ENCODE results near the gene ANG.
"Not testable (repeated sequence)": the region's sequence is repeated elsewhere in the genome, so short reads cannot be mapped to it uniquely, and the experiment has no call there.

ANG gene

DNA sequence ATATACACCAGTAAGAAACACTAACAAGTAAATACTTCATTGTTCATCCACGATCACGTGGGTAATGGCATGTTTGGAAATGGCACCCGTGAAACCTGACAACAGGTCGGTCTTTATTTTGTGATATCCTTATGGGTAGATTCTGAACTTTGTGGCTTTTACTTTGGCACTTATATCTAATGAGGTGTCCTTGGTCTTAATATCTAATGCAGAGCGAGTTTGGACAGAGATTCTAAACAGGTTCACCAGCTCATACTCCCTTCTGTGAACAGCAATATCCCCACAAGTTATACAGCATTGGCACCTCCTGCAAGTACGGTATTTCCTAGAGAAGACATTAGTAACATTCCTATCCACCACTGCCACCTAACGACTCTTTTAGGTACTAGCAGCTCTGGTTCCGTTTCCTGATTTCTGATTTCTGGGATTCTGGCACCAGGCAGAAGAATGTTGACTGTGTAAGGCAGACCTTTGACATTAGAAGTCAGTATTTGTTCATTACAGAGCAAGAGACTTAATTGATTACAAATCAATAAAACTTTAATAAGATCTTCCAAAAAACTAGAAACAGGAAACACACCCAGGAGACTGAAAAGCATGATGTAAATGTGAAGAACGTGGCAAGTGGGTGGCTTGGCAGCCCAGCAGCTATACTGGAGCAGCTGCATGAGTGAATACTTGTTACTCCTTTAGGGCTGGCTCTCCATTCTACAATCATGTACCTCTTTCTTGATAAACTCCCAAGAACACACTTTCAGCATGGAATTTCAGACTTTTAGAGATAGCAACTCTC is 2.5 kb downstream of the ANG start:
- DNase-seq: peak; percentile 73
- in situ Hi-C loops (cut with HindIII; ENCODE audit: low pct_ligation_motif_present, low pct_unique_long_range_greater_than_20kb, low sequenced_read_pairs): no loop called here

DNA sequence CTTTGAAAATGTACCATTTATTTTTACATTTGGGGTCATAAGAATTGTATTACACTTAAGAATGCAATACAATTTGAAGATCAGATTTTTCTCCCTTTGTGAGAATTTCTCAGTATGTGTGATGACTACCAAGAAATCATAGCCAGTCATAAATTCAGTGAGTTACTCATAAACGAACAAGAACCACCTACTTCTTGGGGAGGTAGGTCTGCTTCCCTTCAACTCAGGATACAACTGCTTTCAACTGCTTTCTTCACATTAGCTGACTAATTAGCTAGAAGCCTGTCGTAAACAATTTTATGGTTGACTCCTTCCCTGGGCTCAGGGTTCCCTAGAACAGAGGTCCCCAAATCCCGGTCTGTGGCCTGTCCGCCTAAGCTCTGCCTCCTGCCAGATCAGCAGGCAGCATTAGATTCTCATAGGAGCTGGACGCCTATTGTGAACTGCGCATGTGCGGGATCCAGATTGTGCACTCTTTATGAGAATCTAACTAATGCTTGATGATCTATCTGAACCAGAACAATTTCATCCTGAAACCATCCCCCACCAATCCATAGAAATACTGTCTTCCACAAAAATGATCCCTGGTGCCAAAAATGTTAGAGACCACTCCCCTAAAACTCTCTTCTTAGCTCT is 3.7 kb downstream of the ANG start:
- in situ Hi-C loops (cut with HindIII; ENCODE audit: low pct_ligation_motif_present, low pct_unique_long_range_greater_than_20kb, low sequenced_read_pairs): no loop called here
- no peak for DNase-seq

DNA sequence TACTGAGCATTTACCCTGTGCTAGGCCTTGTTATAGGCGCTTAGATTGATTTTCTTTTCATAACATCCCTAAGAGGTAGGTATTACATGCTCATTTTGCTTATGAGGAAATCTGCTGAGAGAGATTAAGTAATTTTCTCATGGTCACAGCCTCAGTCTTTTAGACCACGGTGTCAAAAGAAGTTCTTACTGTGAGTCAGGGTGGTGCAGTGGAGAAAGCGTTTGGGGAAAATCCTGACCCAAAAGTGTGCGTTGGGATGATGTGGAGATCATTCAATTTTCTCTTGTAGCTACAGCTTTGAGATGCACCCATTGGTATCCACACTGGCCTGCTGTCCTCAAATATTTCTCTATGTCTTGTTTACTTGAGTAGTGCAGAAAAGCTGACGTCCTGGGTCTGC is 8.2 kb downstream of the ANG start:
- in situ Hi-C loops (cut with HindIII; ENCODE audit: low pct_ligation_motif_present, low pct_unique_long_range_greater_than_20kb, low sequenced_read_pairs): no loop called here
- no peak for DNase-seq

- in situ Hi-C loops (cut with HindIII; ENCODE audit: low pct_ligation_motif_present, low pct_unique_long_range_greater_than_20kb, low sequenced_read_pairs): no loop called here
These were observed 8.9 kb downstream of the ANG start for GRCh38 chr14:20697273-20698017.

GRCh38 chr14:20698018-20698329 is 9.4 kb downstream of the ANG start:
- in situ Hi-C loops (cut with HindIII; ENCODE audit: low pct_ligation_motif_present, low pct_unique_long_range_greater_than_20kb, low sequenced_read_pairs): no loop called here
- no peak for DNase-seq

More at GRCh38 chr14:20697273-20698017, 8.9 kb downstream of the ANG start:
- peak; percentile 55 for DNase-seq

GRCh38 chr14:20698934-20699333 is 10.4 kb downstream of the ANG start:
- in situ Hi-C loops (cut with HindIII; ENCODE audit: low pct_ligation_motif_present, low pct_unique_long_range_greater_than_20kb, low sequenced_read_pairs): no loop called here
- DNase-seq: no peak

GRCh38 chr14:20699931-20700330 is 11.4 kb downstream of the ANG start:
- in situ Hi-C loops (cut with HindIII; ENCODE audit: low pct_ligation_motif_present, low pct_unique_long_range_greater_than_20kb, low sequenced_read_pairs): no loop called here
- no peak for DNase-seq

DNA sequence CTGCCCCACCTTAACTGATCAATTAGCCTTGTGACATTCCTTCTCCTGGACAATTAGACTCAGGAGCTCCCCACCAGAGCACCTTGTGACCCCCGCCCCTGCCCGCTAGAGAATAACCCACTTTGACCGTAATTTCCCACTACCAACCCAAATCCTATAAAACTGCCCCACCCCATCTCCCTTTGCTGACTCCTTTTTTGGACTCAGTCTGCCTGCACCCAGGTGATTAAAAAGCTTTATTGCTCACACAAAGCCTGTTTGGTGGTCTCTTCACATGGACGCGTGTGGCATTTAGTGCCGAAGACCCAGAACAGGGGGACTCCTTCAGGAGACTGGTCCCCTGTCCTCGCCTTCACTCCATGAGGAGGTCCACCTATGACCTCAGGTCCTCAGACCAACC is 12.4 kb downstream of the ANG start:
- in situ Hi-C loops (cut with HindIII; ENCODE audit: low pct_ligation_motif_present, low pct_unique_long_range_greater_than_20kb, low sequenced_read_pairs); DNase-seq: not testable (repeated sequence)

DNA sequence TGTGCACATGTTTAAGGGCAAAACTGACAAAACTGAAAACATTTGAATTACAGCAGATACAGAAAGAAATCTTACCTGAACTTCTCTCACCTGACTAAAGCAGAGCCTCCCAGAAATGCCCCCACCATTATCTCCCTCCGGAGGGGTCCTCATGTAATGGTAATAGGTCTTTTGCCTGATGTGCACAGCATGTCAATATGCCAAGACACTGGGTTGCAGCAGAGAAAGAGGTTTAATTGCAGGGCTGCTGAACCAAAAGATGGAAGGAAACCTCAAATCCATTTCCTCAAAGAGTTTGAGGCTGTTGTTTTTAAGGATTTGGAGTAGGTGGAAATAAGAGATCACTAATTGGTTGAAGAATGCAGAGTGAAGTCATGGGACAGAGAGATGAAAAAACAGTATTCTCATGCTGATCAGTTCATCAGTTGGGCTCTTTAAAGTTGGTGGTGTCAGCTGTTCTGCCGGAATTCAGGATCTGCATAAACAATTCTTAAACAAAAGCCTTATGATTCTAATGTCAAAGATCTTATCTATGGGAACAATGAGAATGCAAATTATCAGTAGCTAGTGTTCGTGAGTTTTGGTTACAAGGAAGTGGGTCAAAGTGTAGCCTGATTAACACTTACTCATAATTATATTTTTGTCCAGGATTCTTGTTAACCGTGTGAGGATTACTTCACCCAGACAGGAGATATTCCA is 18.2 kb downstream of the ANG start:
- DNase-seq: no peak
- in situ Hi-C loops (cut with HindIII; ENCODE audit: low pct_ligation_motif_present, low pct_unique_long_range_greater_than_20kb, low sequenced_read_pairs): no loop called here

GRCh38 chr14:20707622-20708021 is 19.1 kb downstream of the ANG start:
- in situ Hi-C loops (cut with HindIII; ENCODE audit: low pct_ligation_motif_present, low pct_unique_long_range_greater_than_20kb, low sequenced_read_pairs): no loop called here
- DNase-seq: no peak

- no peak for DNase-seq
- in situ Hi-C loops (cut with HindIII; ENCODE audit: low pct_ligation_motif_present, low pct_unique_long_range_greater_than_20kb, low sequenced_read_pairs): no loop called here
These were observed 22.7 kb downstream of the ANG start for GRCh38 chr14:20711261-20711660.

DNA sequence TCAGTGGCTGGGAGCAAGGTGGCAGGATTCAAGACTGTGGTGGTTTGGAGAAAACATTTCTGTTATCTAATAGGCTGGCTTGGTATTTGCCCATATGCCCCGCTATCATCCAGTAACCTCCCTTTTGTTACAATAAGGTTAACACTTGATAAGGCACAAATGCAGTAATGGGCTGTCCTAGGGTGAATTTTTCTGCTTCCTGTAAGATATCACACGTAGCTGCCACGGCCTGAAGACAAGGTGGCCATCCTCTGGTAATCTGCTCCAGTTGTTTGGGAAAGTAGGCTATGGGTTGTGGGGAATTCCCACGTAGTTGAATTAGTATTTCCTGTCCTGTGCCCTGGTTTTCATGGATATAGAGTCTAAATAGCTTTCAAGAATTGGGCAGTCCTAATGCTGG is 23.1 kb downstream of the ANG start:
- no peak for DNase-seq
- in situ Hi-C loops (cut with HindIII; ENCODE audit: low pct_ligation_motif_present, low pct_unique_long_range_greater_than_20kb, low sequenced_read_pairs): no loop called here

- no peak for DNase-seq
- in situ Hi-C loops (cut with HindIII; ENCODE audit: low pct_ligation_motif_present, low pct_unique_long_range_greater_than_20kb, low sequenced_read_pairs): no loop called here
These were observed 24.3 kb downstream of the ANG start for GRCh38 chr14:20712904-20713303.

- in situ Hi-C loops (cut with HindIII; ENCODE audit: low pct_ligation_motif_present, low pct_unique_long_range_greater_than_20kb, low sequenced_read_pairs): no loop called here
- DNase-seq: no peak
These were observed 26.2 kb downstream of the ANG start for GRCh38 chr14:20714593-20715250.

GRCh38 chr14:20719777-20720176 is 31.2 kb downstream of the ANG start:
- DNase-seq: no peak
- in situ Hi-C loops (cut with HindIII; ENCODE audit: low pct_ligation_motif_present, low pct_unique_long_range_greater_than_20kb, low sequenced_read_pairs): no loop called here

DNA sequence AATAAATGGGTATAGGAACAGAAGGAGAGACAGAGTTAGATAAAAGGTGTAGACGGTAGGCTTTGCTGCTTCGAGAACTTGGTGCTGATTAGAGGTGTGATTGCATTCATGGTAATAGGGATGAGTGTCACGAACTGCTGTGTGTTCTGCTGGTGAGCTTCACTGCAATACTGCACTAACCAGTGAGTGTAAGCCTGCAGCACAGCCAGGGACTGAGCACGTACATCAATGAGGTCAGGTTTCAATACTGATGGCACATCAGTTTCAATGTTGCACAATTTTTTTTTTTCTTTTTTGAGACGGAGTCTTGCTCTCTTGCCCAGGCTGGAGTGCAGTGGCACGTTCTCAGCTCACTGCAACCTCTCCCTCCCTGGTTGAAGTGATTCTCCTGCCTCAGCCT is 32.2 kb downstream of the ANG start:
- DNase-seq: no peak
- in situ Hi-C loops (cut with HindIII; ENCODE audit: low pct_ligation_motif_present, low pct_unique_long_range_greater_than_20kb, low sequenced_read_pairs): no loop called here

GRCh38 chr14:20722016-20722415 is 33.5 kb downstream of the ANG start:
- no peak for DNase-seq

DNA sequence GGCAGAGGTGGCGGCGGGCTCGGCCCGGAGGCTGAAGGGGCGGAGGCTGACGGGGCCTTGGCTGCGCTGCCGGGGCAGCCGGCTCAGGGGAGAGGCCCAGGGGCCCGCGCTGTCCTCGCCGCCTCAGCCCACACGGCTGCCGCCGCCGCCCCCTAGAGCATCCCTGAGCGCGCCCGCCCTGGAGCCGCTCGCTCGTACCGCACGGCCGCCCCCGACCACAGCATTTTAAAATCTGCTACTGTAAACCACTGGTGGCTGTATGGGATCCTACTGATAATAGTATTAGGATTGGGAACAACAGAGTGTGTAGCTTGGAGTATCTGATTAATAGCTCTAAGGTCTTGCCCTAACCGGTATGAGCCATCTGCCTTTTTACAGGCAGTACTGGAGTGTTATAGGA is 34.9 kb downstream of the ANG start:
- in situ Hi-C loops (cut with HindIII; ENCODE audit: low pct_ligation_motif_present, low pct_unique_long_range_greater_than_20kb, low sequenced_read_pairs): no loop called here
- DNase-seq: no peak

More at GRCh38 chr14:20722016-20722415, 33.5 kb downstream of the ANG start:
- in situ Hi-C loops (cut with HindIII; ENCODE audit: low pct_ligation_motif_present, low pct_unique_long_range_greater_than_20kb, low sequenced_read_pairs): no loop called here

DNA sequence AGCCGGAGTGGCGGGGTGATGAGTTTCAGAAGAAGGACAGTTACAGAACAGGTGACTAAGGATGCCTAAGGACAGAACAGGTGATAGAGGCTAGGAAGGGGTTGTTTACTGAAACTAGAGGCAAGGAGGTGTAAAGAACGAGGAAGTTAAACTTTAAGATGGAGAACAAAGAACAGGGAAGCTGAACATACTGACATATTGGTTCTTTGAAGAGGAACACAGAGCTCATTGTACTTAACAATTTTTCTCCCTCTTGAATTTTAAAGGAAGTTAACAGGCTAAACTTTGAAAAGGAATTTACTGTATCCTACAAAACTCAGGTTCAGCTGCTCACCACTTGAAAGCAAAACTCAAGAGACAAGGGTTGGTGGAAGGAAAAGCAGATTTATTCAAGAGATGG is 37.6 kb downstream of the ANG start:
- in situ Hi-C loops (cut with HindIII; ENCODE audit: low pct_ligation_motif_present, low pct_unique_long_range_greater_than_20kb, low sequenced_read_pairs): not testable (repeated sequence)

More for the DNA sequence above, 37.6 kb downstream of the ANG start:
- not testable (repeated sequence) for DNase-seq

Data from ACHN (cell line).